H1 (cell line): ENCODE measurements around the gene ZNF691. TPM values are rescaled to one million over a fixed set of nuclear protein-coding genes. Genes with fewer than 3 reads are reported as not detected.

Source experiments
- CHD1 ChIP-seq: IDR thresholded peaks from 2 replicates; pipeline ENCODE4 v1.6.1; 2012; ENCODE audit warnings: low read depth, low read length, improper control_type of control experiment
- RNF2 ChIP-seq: fragments of 200-900, 300-1000 bp; sonication (generic); IDR thresholded peaks from 2 replicates; pipeline ENCODE4 v1.7.1; 2016; ENCODE audit warnings: borderline replicate concordance, low read depth, mild to moderate bottlenecking, antibody characterized with exemption, low read length; ENCODE audit not compliant: poor library complexity, severe bottlenecking; ENCODE audit errors: missing control alignments
- SP1 ChIP-seq: IDR thresholded peaks from 2 replicates; pipeline ENCODE4 v1.6.1; 2011; ENCODE audit warnings: low read depth, low read length
- TEAD4 ChIP-seq: IDR thresholded peaks from 2 replicates; pipeline ENCODE4 v1.6.1; 2012; ENCODE audit warnings: low read depth, low read length, inconsistent platforms, mixed read lengths
- ZNF274 ChIP-seq: IDR thresholded peaks from 2 replicates; pipeline ENCODE4 v1.7.0; 2012; ENCODE audit warnings: low read length, borderline replicate concordance; ENCODE audit errors: extremely low read depth
- polyA plus RNA-seq, 7 experiments: library from polyadenylated mRNA; depleted of rRNA in 3 of 7; stranded (reverse) in 5 of 7; unstranded in 2 of 7; fragments of >200 nt in 5 of 7; fragments of 200-250 nt in 2 of 7; gene quantifications; 1 replicate in 5 of 7; 2 replicates in 1 of 7; 4 replicates in 1 of 7; pipeline versions ENCODE4 v1.2.1 to v1.2.3, GENCODE V29; 2011 to 2013; ENCODE audit warnings: missing spikeins in 2 of 7, mixed read lengths in 2 of 7
- total RNA-seq: library from RNA; stranded (reverse); fragmentation: NEBNext Ultra II Directional; extraction: Animal tissue kit (Norgen Biotek cat#: 25700); gene quantifications from 2 replicates; pipeline ENCODE4 v1.2.1, GENCODE V29; 2021

ZNF691 gene
- total and polyA plus RNA-seq, 2 of the 8 experiments (the other 6 are each of a cell fraction or from before 2014, with no cell fraction given) = 19.5 TPM

DNA sequence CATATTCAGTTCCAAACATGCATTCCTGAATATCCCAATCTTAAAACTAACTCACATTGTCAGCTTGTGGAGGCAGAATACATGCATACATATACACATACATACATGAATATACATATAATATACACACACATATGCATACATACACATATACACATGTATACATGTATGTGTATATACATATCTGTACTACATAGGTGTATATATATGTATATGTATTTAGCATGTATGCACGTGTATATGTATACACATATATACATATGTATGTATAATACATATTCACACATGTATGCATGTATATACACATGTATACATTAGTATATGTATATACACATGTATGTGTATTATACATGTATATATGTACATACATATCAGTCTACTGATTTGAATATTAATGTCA, 1.2 kb upstream of the ZNF691 start (continued):
- TF ChIP-seq TEAD4 (no peak), RNF2 (no peak), ZNF274 (no peak), CHD1 (no peak), SP1 (no peak)
